ENCODE results near the gene LRRC56. TPM values are rescaled to one million over a fixed set of nuclear protein-coding genes. Genes with fewer than 3 reads are reported as not detected.

The LRRC56 gene
- total RNA-seq, 2 donors from 2014 or later = 3.0 to 4.3 TPM

DNA sequence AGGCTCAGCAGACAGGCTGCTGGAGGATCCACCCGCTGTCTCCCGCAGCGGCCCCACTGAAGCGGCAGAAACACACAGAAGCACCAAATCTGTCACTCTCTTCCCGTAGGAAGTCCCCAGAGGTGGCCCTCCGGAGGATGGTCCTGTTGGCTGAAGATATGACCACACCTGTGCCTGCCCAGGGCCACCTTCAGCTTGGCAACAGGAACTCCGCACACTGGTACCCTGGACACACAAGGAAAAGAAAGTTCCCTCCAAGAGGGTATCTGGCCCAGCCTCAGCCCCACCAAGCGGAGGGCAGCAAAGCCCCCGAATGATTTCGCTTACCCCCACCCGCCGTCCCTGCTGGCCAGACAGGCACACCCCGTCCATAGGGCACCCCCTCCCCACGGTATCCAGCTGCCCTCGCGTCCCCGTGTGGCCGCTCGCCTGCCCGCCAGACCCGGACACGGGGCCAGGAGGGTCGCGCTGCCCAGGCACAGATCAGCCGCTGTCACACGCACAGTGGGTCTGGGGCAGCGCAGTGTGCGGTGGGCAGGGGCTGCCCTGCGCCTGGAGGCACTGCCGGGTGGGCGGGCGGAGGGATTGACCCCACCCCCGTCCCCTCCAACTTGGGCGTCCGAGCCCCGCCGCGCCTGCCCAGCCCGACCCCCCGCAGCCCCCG, 30.4 kb downstream of the LRRC56 start:
- H3K9me3 Mint-ChIP-seq = no peaks in the 10 kb centered on the region
- no peak overlapping the region for H3K27ac ChIP-seq (ENCODE audit: low read depth, low read length)
- peaks cover 15% of the 10 kb centered on the region for H3K27me3 Mint-ChIP-seq (ENCODE audit: insufficient read depth)
- H3K27me3 ChIP-seq (ENCODE audit: control insufficient read depth, insufficient read depth, low read length, poor library complexity, severe bottlenecking) = no peaks in the 10 kb centered on the region
- H3K9ac ChIP-seq (ENCODE audit: extremely low read depth, low read length, poor library complexity, severe bottlenecking) = no peak overlapping the region
- peaks cover 2% of the 10 kb centered on the region for H3K4me1 Mint-ChIP-seq
- peak overlapping the region; percentile 79 for H3K4me3 ChIP-seq (ENCODE audit: low read length)
- WGBS, 2 experiments (ENCODE audit: insufficient coverage in 1 of 2, insufficient read length in 1 of 2) = 23 to 38% methylated on average over 23 to 41 of the region's 41 CpGs
- peaks cover 3% of the 10 kb centered on the region for H3K4me1 ChIP-seq (ENCODE audit: control insufficient read depth, insufficient read depth, low read length)
- DNase-seq = no peak
- TF ChIP-seq, protein P1, sequence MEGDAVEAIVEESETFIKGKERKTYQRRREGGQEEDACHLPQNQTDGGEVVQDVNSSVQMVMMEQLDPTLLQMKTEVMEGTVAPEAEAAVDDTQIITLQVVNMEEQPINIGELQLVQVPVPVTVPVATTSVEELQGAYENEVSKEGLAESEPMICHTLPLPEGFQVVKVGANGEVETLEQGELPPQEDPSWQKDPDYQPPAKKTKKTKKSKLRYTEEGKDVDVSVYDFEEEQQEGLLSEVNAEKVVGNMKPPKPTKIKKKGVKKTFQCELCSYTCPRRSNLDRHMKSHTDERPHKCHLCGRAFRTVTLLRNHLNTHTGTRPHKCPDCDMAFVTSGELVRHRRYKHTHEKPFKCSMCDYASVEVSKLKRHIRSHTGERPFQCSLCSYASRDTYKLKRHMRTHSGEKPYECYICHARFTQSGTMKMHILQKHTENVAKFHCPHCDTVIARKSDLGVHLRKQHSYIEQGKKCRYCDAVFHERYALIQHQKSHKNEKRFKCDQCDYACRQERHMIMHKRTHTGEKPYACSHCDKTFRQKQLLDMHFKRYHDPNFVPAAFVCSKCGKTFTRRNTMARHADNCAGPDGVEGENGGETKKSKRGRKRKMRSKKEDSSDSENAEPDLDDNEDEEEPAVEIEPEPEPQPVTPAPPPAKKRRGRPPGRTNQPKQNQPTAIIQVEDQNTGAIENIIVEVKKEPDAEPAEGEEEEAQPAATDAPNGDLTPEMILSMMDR (conservative IDR thresholded peaks at IDR 0.05) = no peak
- no peak overlapping the region for H3K27ac Mint-ChIP-seq
- peak overlapping the region; percentile 66 for H3K4me3 Mint-ChIP-seq
- peaks cover 2% of the 10 kb centered on the region for H3K36me3 ChIP-seq (ENCODE audit: control insufficient read depth, insufficient read depth, low read length)
- no peaks in the 10 kb centered on the region for H3K9me3 ChIP-seq (ENCODE audit: control insufficient read depth, low read length)
- H3K36me3 Mint-ChIP-seq (ENCODE audit: low read depth) = peaks cover 10% of the 10 kb centered on the region

DNA sequence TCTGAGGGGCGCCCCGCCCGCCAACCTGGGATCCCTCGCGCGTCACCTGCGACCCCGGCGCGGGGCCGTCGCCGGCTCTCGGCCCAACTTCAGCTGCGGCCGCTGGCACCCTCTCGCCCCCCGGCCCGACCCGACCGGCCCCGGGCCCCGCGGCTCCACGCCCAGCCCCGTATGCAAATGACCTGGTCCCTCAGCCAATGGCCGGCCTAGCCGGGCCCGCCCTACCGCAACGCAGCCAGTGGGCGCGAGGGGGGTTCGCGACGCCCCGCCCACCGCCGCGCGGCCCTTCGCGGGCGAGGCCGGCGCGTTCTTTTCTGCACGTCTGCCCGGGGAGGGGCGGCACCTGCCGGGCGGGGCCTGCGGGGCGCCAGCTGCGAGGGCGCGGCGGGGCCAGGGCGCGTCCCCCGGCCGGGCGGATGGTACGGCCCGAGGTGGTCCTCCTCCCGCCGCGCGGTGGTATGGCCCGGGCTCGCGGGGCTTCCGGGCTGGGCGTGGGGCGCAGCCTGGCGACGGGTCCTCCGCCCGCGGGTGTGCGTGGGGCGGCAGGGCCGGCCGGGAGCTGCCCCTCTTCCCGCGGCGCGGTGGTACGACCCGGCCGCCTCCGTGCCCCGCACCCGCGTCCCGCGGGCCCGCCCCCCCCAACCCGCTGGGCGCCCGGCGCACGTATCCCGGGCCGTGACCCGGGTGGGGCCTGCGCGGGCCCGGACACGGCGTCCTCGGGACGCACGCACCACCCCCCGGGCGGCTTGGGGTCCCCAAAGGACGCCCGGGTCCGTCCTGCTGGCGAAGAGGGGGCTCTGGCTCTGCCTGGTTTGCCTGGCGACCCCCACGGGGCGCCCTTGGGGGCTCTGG, 31.2 kb downstream of the LRRC56 start:
- Histone ChIP-seq H3K9ac (ENCODE audit: extremely low read depth, low read length, poor library complexity, severe bottlenecking) (peak overlapping the region; percentile 11), H3K27ac (ENCODE audit: low read depth, low read length) (no peak overlapping the region), H3K27me3 (ENCODE audit: control insufficient read depth, insufficient read depth, low read length, poor library complexity, severe bottlenecking) (no peaks in the 10 kb centered on the region), H3K4me1 (ENCODE audit: control insufficient read depth, insufficient read depth, low read length) (peaks cover 3% of the 10 kb centered on the region), H3K4me3 (ENCODE audit: low read length) (peak overlapping the region; percentile 79), H3K36me3 (ENCODE audit: control insufficient read depth, insufficient read depth, low read length) (no peaks in the 10 kb centered on the region), H3K9me3 (ENCODE audit: control insufficient read depth, low read length) (no peaks in the 10 kb centered on the region)
- 2 to 4% methylated on average over 47 to 123 of the region's 123 CpGs for WGBS, 2 experiments (ENCODE audit: insufficient coverage in 1 of 2, insufficient read length in 1 of 2)
- H3K27me3 Mint-ChIP-seq (ENCODE audit: insufficient read depth) = peaks cover 23% of the 10 kb centered on the region
- peak; percentile 97 for DNase-seq
- H3K4me1 Mint-ChIP-seq = peaks cover 2% of the 10 kb centered on the region
- no peak overlapping the region for H3K27ac Mint-ChIP-seq
- no peaks in the 10 kb centered on the region for H3K9me3 Mint-ChIP-seq
- TF ChIP-seq, protein P1 (conservative IDR thresholded peaks at IDR 0.05) = no peak
- H3K36me3 Mint-ChIP-seq (ENCODE audit: low read depth) = peaks cover 8% of the 10 kb centered on the region
- peak overlapping the region; percentile 66 for H3K4me3 Mint-ChIP-seq

DNA sequence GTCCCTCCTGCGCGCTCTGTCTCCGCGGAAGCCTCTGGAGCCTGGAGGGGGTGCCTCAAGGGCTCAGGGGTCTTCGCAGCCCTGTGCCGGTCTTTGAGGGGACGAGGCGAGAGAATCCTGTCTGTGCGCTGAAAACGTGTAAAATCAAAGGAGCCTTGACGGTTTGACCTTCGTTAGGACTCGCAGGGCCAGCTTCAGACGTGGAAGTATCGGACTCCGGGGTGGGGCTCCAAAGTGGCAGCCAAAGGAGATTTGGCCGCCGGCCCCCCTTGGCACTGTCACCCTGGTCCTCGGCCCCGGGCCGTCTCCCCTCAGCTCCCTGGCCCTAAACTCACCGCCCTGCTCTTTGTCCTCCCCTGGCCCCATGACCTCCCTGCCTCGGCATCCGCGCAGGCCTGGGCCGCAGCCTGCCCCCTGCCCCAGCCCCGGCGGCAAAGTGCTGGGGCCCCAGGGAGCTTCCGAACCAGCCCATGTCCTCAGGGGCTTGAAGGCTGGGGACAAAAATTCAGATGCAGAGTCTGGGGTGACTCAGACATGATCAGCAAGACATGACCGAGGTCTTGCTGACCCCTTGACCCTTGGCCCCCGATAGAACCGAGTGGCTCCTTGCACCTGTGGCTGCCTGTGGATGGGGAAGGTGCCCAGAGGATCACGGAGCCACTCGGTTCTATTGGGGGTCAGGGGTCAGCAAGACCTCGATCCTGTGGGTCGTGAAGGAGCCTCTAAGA, 32.0 kb downstream of the LRRC56 start:
- Histone ChIP-seq H3K27ac (ENCODE audit: low read depth, low read length) (no peak overlapping the region), H3K4me3 (ENCODE audit: low read length) (peak overlapping the region; percentile 77), H3K36me3 (ENCODE audit: control insufficient read depth, insufficient read depth, low read length) (no peaks in the 10 kb centered on the region), H3K27me3 (ENCODE audit: control insufficient read depth, insufficient read depth, low read length, poor library complexity, severe bottlenecking) (peaks cover 2% of the 10 kb centered on the region), H3K9me3 (ENCODE audit: control insufficient read depth, low read length) (no peaks in the 10 kb centered on the region), H3K9ac (ENCODE audit: extremely low read depth, low read length, poor library complexity, severe bottlenecking) (peak overlapping the region; percentile 11), H3K4me1 (ENCODE audit: control insufficient read depth, insufficient read depth, low read length) (peaks cover 7% of the 10 kb centered on the region)
- H3K27ac Mint-ChIP-seq = no peak overlapping the region
- TF ChIP-seq, protein P1 (conservative IDR thresholded peaks at IDR 0.05) = no peak
- WGBS, 2 experiments (ENCODE audit: insufficient coverage in 1 of 2, insufficient read length in 1 of 2) = 75 to 80% methylated on average over 20 to 36 of the region's 36 CpGs
- H3K4me1 Mint-ChIP-seq = peaks cover 6% of the 10 kb centered on the region
- no peak for DNase-seq
- no peaks in the 10 kb centered on the region for H3K9me3 Mint-ChIP-seq
- H3K36me3 Mint-ChIP-seq (ENCODE audit: low read depth) = peaks cover 2% of the 10 kb centered on the region
- H3K27me3 Mint-ChIP-seq (ENCODE audit: insufficient read depth) = peaks cover 27% of the 10 kb centered on the region
- H3K4me3 Mint-ChIP-seq = peak overlapping the region; percentile 61
